PC-9 (cell line): ENCODE measurements around the gene NRROS.

ENCODE experiments used
- CTCF ChIP-seq: fragments of 200-600 bp; sonication (generic); conservative IDR thresholded peaks from 2 replicates; pipeline ENCODE4 v1.6.1; 2017; ENCODE audit warnings: mixed run types, antibody characterized with exemption, mild to moderate bottlenecking, moderate library complexity
- EZH2 ChIP-seq: fragments of 200-600 bp; sonication (generic); IDR thresholded peaks from 2 replicates; pipeline ENCODE4 v1.8.0; 2017; ENCODE audit warnings: antibody characterized with exemption, low read depth

DNA sequence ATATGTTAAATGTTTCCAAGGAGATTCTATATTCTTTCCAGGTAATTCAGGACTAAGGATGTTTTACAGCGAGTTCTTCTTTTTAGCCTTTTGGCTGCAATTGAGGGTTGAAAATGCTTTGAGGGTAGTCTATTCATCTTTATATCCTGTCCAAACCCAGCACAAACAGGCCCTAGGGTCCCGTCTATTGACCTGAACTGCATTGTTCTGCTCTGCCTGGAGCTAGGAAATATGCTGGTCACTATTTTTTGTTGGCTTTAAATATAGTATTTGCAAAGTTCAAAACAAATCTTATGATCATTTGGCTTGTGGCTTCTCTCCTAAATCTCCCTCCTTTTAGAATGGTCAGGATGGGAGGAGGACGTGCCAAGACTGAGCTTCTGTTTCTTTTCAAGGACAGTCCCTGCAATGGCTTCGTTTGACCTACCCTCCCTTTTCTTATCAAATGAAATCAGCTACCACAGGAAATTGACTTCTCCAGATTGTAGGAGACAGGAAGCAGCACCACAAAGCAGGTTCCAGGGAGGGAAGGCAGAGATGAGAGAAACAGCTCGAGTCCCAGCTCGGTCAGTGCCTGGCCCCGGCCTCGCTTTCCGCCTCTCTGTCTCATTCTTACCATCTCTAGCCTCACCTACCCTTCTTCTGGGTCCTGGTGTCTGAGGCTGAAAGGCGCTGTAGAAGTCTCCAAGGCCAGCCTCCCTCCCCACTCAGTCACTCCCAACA is 27.6 kb upstream of the NRROS start:
- TF ChIP-seq CTCF (no peak), EZH2 (no peak)
